HG02763 (cell line): Measurements from ENCODE around the gene C16orf78.

Experiments used
- ATAC-seq: cut with Tn5 transposase; IDR thresholded peaks from one replicate; pipeline ENCODE4 v1.9.1; 2021; ENCODE audit warnings: mild to moderate bottlenecking, moderate library complexity; ENCODE audit not compliant: unreplicated experiment

C16orf78 gene, protein sequence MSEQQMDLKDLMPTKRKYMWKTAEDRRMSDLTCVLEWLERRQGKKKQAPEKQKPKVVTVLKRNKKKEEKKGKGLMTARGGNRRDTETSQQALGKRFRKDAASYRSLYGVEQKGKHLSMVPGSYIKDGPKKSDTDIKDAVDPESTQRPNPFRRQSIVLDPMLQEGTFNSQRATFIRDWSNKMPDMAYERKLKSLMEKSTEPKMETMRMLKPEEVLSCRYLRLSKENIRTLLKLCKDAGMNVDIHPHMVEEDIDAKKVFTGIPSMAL

DNA sequence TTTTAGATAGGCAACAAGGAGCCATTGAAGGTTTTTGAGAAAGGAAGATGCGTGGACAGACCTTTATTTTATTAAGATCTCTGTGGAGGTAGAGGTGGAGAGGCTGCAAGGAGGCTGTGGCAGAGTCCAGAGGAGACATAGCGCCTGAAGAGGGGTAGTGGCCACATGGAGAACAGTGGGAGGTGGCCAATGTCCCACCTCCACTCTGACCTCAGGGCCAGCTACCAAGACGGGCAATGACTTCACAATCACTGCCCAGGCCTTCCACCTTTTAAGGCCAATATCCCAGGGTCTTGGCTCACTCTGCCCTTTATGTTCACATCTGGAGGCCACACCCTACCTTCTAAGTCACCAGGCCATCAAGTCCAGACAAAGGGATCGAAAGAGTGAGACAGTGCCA, at the start of gene C16orf78:
Gene C16orf78 (plus strand): TSS at position 301 of the 400 bp plus-strand sequence. CDS start 136 bp downstream, outside the sequence.
- no peak for ATAC-seq

DNA sequence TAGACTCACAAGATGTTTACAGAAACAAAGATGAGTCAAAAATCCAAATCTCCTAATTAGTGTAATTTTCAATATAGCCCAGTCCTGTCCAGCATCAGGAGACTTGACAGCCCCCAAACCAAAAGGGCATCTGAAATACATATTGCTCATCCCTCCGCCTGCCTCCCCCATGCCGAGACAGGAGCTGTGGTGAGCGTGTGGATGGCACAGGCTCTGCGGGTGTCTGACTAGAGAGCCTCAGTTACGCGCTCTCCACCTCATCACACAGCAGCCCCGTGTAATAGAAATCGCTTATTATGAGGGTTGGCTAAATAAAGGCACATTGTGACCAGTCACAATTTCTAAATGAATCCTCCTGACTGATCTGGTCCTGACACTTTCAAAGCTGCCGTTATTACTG, 48.9 kb upstream of the C16orf78 start:
- no peak for ATAC-seq

- ATAC-seq, result no peak
Measured at GRCh38 chr16:49327466-49327865, 46.1 kb upstream of the C16orf78 start.

GRCh38 chr16:49328325-49328724, 45.3 kb upstream of the C16orf78 start:
- no peak for ATAC-seq

GRCh38 chr16:49330562-49331201, 42.9 kb upstream of the C16orf78 start:
- ATAC-seq, result no peak

DNA sequence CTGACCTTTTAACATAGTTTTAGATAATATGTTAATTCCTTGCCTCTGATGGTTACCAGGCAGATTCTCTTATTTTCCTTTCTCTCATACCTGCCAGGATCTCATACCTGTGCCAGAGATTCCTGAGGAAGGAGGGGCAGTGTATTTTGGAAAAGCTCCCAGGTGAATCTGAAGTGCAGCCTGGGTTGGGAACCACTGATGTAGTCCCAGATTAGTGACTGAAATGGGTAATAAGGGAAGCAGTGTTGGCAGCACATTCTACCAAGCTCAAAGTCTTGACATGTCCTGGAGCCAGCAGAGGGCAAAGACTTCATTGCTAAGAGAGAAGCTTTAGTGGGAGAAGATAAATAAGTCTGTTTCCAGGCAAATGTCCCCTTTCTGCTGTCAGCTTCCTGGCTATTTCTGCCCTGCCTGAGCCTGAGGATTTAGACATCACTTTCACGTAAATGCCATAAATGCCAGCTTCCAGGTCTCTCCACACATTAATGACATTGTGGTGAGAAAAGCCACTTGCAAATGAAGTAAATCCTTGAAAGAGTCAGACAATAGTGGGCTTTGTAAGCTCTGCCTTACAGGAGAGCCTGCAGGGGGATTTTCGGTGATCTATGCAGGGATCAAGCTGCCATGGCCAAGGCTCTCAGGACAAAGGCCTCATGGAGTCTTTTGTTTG, 40.9 kb upstream of the C16orf78 start:
- ATAC-seq, result no peak

DNA sequence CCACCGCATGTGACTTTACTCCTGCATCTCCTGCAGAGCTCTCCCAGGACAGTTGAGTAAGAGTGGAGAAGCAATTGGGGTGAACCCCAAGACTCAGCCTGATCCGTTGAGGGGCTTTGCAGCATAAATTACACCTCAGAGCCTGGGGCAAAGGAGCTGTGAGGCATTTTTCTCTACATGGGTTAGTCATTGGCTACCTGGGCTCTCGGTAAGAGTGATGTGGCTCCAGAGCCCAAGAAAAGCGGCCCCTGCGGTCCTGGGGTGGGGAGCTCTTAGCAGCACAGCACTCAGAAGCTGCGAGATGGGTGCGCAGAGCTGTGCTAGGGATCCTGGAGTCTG, 40.4 kb upstream of the C16orf78 start:
- ATAC-seq, result no peak

GRCh38 chr16:49335828-49336227, 37.8 kb upstream of the C16orf78 start:
- no peak for ATAC-seq

- ATAC-seq, result no peak
Measured at GRCh38 chr16:49336581-49336980, 37.0 kb upstream of the C16orf78 start.

- ATAC-seq, result no peak
Measured at GRCh38 chr16:49337814-49338350, 35.7 kb upstream of the C16orf78 start.

GRCh38 chr16:49338611-49339265, 34.9 kb upstream of the C16orf78 start:
- ATAC-seq, result no peak

DNA sequence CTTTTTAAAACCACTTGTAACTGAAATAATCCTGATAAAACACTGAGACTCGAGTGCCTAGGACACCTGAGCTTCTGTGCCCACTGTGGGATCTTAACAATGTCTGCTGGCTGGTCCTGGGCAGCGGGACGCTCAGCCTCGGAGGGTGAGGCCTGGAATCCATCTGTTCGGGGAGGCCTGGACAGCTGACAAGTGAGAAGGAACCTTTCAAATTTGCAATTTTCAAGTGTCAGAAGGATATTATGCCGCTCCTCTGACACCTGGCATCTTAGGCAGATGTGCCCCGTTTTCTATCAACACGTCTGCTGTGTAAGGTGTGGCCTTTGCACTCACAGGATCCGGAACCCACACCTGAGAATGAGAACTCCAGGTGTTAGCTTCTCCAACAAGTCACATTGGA, 33.1 kb upstream of the C16orf78 start:
- ATAC-seq, result no peak

- no peak for ATAC-seq
Measured at GRCh38 chr16:49341706-49342105, 31.9 kb upstream of the C16orf78 start.

- no peak for ATAC-seq
Measured at GRCh38 chr16:49342336-49343265, 31.0 kb upstream of the C16orf78 start.

- no peak for ATAC-seq
Measured at GRCh38 chr16:49343291-49343690, 30.3 kb upstream of the C16orf78 start.

DNA sequence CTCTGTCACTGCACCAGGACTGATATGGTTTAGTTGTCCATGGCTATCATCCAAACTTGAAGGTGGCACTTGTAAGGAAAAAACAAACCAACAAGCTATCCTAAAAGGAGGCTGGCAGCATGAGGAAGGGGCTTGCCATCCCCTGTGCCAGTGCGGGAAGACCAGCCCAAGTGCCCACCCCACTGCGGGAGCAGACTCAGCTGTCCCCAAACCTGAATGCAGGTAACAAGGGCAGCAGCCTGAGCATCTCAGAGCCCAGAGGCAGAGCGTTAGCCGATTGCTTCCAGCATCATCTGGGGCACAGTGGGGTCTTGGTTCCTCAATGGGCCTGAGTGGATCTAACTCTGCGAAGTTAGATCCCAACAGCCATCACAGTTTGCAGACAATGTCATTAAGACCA, 29.2 kb upstream of the C16orf78 start:
- ATAC-seq, result no peak

GRCh38 chr16:49345829-49346228, 27.8 kb upstream of the C16orf78 start:
- no peak for ATAC-seq

GRCh38 chr16:49346459-49346858, 27.1 kb upstream of the C16orf78 start:
- ATAC-seq, result no peak

GRCh38 chr16:49347476-49347875, 26.1 kb upstream of the C16orf78 start:
- ATAC-seq, result no peak

GRCh38 chr16:49348408-49349176, 25.0 kb upstream of the C16orf78 start:
- ATAC-seq, result no peak
